ENCODE results near the gene CABCOCO1.

CABCOCO1 gene

GRCh38 chr10:61757525-61758397 lies 95.0 kb downstream of the CABCOCO1 start:
- DNase-seq: peak; percentile 79

GRCh38 chr10:61758433-61758832 lies 95.7 kb downstream of the CABCOCO1 start:
- DNase-seq: no peak

GRCh38 chr10:61759751-61760150 lies 97.0 kb downstream of the CABCOCO1 start:
- no peak for DNase-seq

GRCh38 chr10:61760943-61761824 lies 98.5 kb downstream of the CABCOCO1 start:
- peak; percentile 73 for DNase-seq

- DNase-seq: no peak
These were observed 99.1 kb downstream of the CABCOCO1 start for GRCh38 chr10:61761825-61762217.

- no peak for DNase-seq
These were observed 101.0 kb downstream of the CABCOCO1 start for GRCh38 chr10:61763778-61764177.

- no peak for DNase-seq
These were observed 101.8 kb downstream of the CABCOCO1 start for GRCh38 chr10:61764486-61764885.

GRCh38 chr10:61765176-61766087 lies 102.7 kb downstream of the CABCOCO1 start:
- no peak for DNase-seq

GRCh38 chr10:61766927-61767326 lies 104.2 kb downstream of the CABCOCO1 start:
- no peak for DNase-seq

- no peak for DNase-seq
These were observed 111.3 kb downstream of the CABCOCO1 start for GRCh38 chr10:61774031-61774430.

- no peak for DNase-seq
These were observed 112.4 kb downstream of the CABCOCO1 start for GRCh38 chr10:61775111-61775510.

GRCh38 chr10:61776615-61777266 lies 114.0 kb downstream of the CABCOCO1 start:
- DNase-seq: no peak

- DNase-seq: no peak
These were observed 115.4 kb downstream of the CABCOCO1 start for GRCh38 chr10:61778137-61778536.

GRCh38 chr10:61779276-61779675 lies 116.5 kb downstream of the CABCOCO1 start:
- DNase-seq: no peak

- peak; percentile 87 for DNase-seq
These were observed 117.4 kb downstream of the CABCOCO1 start for GRCh38 chr10:61779950-61780659.

- DNase-seq: no peak
These were observed 118.0 kb downstream of the CABCOCO1 start for GRCh38 chr10:61780732-61781131.

- DNase-seq: no peak
These were observed 119.3 kb downstream of the CABCOCO1 start for GRCh38 chr10:61781969-61782403.

- no peak for DNase-seq
These were observed 121.8 kb downstream of the CABCOCO1 start for GRCh38 chr10:61784354-61785133.

GRCh38 chr10:61785473-61786105 lies 122.9 kb downstream of the CABCOCO1 start:
- no peak for DNase-seq

GRCh38 chr10:61786728-61787127 lies 124.0 kb downstream of the CABCOCO1 start:
- DNase-seq: peak; percentile 83

Data from fibroblast of skin of scalp (primary cell).